Adipose tissue (tissue), 3 donors: Measurements from ENCODE around the gene TMEM176A. TPM values are rescaled to one million over a fixed set of nuclear protein-coding genes. Genes with fewer than 3 reads are reported as not detected.
"Not testable (repeated sequence)": the region's sequence is repeated elsewhere in the genome, so short reads cannot be mapped to it uniquely, and the experiment has no call there.

ENCODE experiments used
- H3K27ac ChIP-seq: one replicate; pipeline ENCODE4 v1.5.1; 2013; ENCODE audit warnings: low read depth, low read length
- WGBS, 3 donors: extraction: QIAGEN DNeasy Blood & Tissue Kit; methylation state at CpG; one replicate each; pipeline ENCODE4 v1.1.7; 2013; 5-methylcytosine and 5-hydroxymethylcytosine counted together
- polyA plus RNA-seq, 3 donors: library from polyadenylated mRNA; stranded (reverse); fragments of 200-250 nt; gene quantifications; one replicate each; pipeline ENCODE4 v1.2.3, GENCODE V29; 2013
- donor health status: healthy with polysubstance abuse.
- donor health status: Bipolar disorder and iron deficiency.
- donor health status: healthy.

TMEM176A gene
- polyA plus RNA-seq, 3 donors, result 5.8 to 60.4 (median 36.7) TPM

- 96 to 98% (median 97%) methylated on average over 3 of the region's 3 CpGs for WGBS, 3 donors
Observed at GRCh38 chr7:150806454-150806853, 5.9 kb downstream of the TMEM176A start.

GRCh38 chr7:150806863-150807262 lies 6.3 kb downstream of the TMEM176A start:
- no peak overlapping the region for H3K27ac ChIP-seq
- 81 to 90% (median 87%) methylated on average over 2 of the region's 2 CpGs for WGBS, 3 donors

More at GRCh38 chr7:150806454-150806853, 5.9 kb downstream of the TMEM176A start:
- H3K27ac ChIP-seq, result no peak overlapping the region

- WGBS, 3 donors, result 42 to 74% (median 72%) methylated on average over 13 of the region's 13 CpGs
- not testable (repeated sequence) for H3K27ac ChIP-seq
Observed at GRCh38 chr7:150807616-150808438, 7.3 kb downstream of the TMEM176A start.

- WGBS, 3 donors, result 71 to 74% (median 74%) methylated on average over 7 of the region's 7 CpGs
- H3K27ac ChIP-seq, result no peak overlapping the region
Observed at GRCh38 chr7:150814328-150815001, 13.9 kb downstream of the TMEM176A start.

GRCh38 chr7:150818971-150819370 lies 18.4 kb downstream of the TMEM176A start:
- no peak overlapping the region for H3K27ac ChIP-seq
- WGBS, 3 donors, result 89 to 95% (median 89%) methylated on average over 2 of the region's 2 CpGs

GRCh38 chr7:150820148-150820547 lies 19.6 kb downstream of the TMEM176A start:
- H3K27ac ChIP-seq, result no peak overlapping the region
- WGBS, 3 donors, result 45 to 61% (median 53%) methylated on average over 5 of the region's 5 CpGs

GRCh38 chr7:150820578-150821198 lies 20.1 kb downstream of the TMEM176A start:
- H3K27ac ChIP-seq, result no peak overlapping the region
- WGBS, 3 donors, result 62 to 79% (median 70%) methylated on average over 7 of the region's 7 CpGs

- 88 to 90% (median 88%) methylated on average over 8 of the region's 8 CpGs for WGBS, 3 donors
- H3K27ac ChIP-seq, result no peak overlapping the region
Observed at GRCh38 chr7:150823043-150823442, 22.5 kb downstream of the TMEM176A start.

GRCh38 chr7:150823484-150824126 lies 23.0 kb downstream of the TMEM176A start:
- H3K27ac ChIP-seq, result no peak overlapping the region
- 79 to 90% (median 82%) methylated on average over 10 of the region's 10 CpGs for whole genome bisulfite sequencing, 3 donors

GRCh38 chr7:150824379-150825177 lies 24.0 kb downstream of the TMEM176A start:
- no peak overlapping the region for H3K27ac ChIP-seq
- WGBS, 3 donors, result 89 to 96% (median 90%) methylated on average over 20 of the region's 20 CpGs

- 60 to 74% (median 73%) methylated on average over 6 of the region's 6 CpGs for WGBS, 3 donors
Observed at GRCh38 chr7:150826061-150826849, 25.7 kb downstream of the TMEM176A start.

GRCh38 chr7:150828384-150828783 lies 27.8 kb downstream of the TMEM176A start:
- 66 to 88% (median 86%) methylated on average over 2 of the region's 2 CpGs for WGBS, 3 donors

More at GRCh38 chr7:150826061-150826849, 25.7 kb downstream of the TMEM176A start:
- H3K27ac ChIP-seq, result no peak overlapping the region

GRCh38 chr7:150829426-150829825 lies 28.9 kb downstream of the TMEM176A start:
- 36 to 74% (median 44%) methylated on average over 1 of the region's 1 CpG for WGBS, 3 donors
- H3K27ac ChIP-seq, result no peak overlapping the region

More at GRCh38 chr7:150828384-150828783, 27.8 kb downstream of the TMEM176A start:
- no peak overlapping the region for H3K27ac ChIP-seq

- WGBS, 3 donors, result 29 to 84% (median 35%) methylated on average over 1 of the region's 1 CpG
- H3K27ac ChIP-seq, result no peak overlapping the region
Observed at GRCh38 chr7:150830937-150831336, 30.4 kb downstream of the TMEM176A start.

- WGBS, 3 donors, result 55 to 64% (median 63%) methylated on average over 1 of the region's 1 CpG
- no peak overlapping the region for H3K27ac ChIP-seq
Observed at GRCh38 chr7:150831851-150832250, 31.3 kb downstream of the TMEM176A start.

- H3K27ac ChIP-seq, result no peak overlapping the region
- 74 to 83% (median 74%) methylated on average over 1 of the region's 1 CpG for WGBS, 3 donors
Observed at GRCh38 chr7:150835019-150835418, 34.5 kb downstream of the TMEM176A start.

GRCh38 chr7:150835702-150836280 lies 35.2 kb downstream of the TMEM176A start:
- H3K27ac ChIP-seq, result no peak overlapping the region
- 74 to 78% (median 78%) methylated on average over 6 of the region's 6 CpGs for WGBS, 3 donors
